Stomach smooth muscle (tissue), 2 donors: Measurements from ENCODE around the gene TUBA8.
"Not testable (repeated sequence)": the region's sequence is repeated elsewhere in the genome, so short reads cannot be mapped to it uniquely, and the experiment has no call there.

ENCODE experiments used
- H3K27ac ChIP-seq: one replicate; pipeline ENCODE4 v1.7.0; 2013; ENCODE audit warnings: mild to moderate bottlenecking, low read length, inconsistent platforms
- H3K27me3 ChIP-seq, 2 donors: one replicate each; pipeline ENCODE4 v1.7.0; 2013; ENCODE audit warnings: low read length in 2 of 2; ENCODE audit not compliant: insufficient read depth in 2 of 2, control insufficient read depth in 1 of 2
- H3K36me3 ChIP-seq, 2 donors: one replicate each; pipeline ENCODE4 v1.7.0; 2013; ENCODE audit warnings: low read length in 2 of 2; ENCODE audit not compliant: control insufficient read depth in 2 of 2, insufficient read depth in 2 of 2
- H3K4me1 ChIP-seq: one replicate; pipeline ENCODE4 v1.7.0; 2013; ENCODE audit warnings: low read length; ENCODE audit not compliant: control insufficient read depth, insufficient read depth
- H3K4me3 ChIP-seq, 2 donors: one replicate each; pipeline ENCODE4 v1.7.0; 2013; ENCODE audit warnings: low read length in 2 of 2
- H3K9ac ChIP-seq, 2 donors: one replicate each; pipeline ENCODE4 v1.7.0; 2013; ENCODE audit warnings: low read length in 2 of 2, mild to moderate bottlenecking in 1 of 2
- H3K9me3 ChIP-seq, 2 donors: one replicate each; pipeline ENCODE4 v1.7.0; 2013; ENCODE audit warnings: low read length in 2 of 2; ENCODE audit not compliant: control insufficient read depth in 2 of 2
- donor health status: healthy.
- donor health status: Pancreatic carcinoma.

The TUBA8 gene

DNA sequence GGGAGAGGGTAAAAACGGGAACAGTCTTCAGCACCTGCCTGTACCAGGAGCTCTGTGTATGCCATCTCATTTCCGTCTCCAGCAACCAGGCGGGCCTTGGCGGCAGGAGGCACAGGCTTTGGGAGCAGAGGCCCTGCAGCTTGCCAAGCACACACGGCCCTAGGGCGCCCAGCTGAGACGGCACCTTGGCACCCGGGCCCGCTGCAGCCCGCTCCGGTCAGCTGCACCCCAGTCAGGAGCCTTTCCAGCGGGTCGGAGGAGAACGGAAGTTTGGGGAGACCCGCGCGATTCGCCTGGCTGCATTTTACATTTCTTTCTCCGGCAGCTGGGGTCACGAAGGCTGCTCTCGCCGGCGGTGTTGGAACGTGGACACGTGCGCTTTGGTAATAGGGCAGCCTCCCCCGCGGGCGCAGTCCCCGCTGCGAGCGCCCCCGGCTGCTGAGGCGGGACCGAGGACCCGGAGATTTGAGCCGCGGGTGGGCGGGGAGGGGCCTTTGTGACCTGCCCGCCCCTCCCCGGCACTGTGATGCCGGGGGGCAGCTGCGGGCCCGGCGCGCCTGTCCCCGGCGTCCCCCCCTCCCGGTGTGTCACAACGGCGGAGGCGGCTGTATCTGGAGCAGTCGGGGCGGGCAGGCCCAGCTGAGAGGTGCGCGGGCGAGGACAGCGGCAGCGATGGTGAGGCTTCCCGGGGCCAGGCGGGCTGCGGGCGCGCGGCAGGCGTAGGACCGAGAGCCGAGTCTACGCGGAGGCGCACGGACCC, at the start of gene TUBA8:
Gene TUBA8 (plus strand): TSS at position 616 of the 760 bp plus-strand sequence. CDS start 57 bp downstream, at position 673.
- Histone ChIP-seq H3K9ac (peak within 1 kb of the TSS in 1 of 2 donors; percentile 46), H3K4me3 (peak within 1 kb of the TSS; percentile 48 to 68), H3K36me3 (no peaks in the 10 kb centered on the region), H3K27me3 (peaks cover 13 to 27% of the 10 kb centered on the region in 2 donors), H3K9me3 (no peaks in the 10 kb centered on the region), H3K4me1 (peaks cover 18% of the 10 kb centered on the region), H3K27ac (no peak within 1 kb of the TSS)

DNA sequence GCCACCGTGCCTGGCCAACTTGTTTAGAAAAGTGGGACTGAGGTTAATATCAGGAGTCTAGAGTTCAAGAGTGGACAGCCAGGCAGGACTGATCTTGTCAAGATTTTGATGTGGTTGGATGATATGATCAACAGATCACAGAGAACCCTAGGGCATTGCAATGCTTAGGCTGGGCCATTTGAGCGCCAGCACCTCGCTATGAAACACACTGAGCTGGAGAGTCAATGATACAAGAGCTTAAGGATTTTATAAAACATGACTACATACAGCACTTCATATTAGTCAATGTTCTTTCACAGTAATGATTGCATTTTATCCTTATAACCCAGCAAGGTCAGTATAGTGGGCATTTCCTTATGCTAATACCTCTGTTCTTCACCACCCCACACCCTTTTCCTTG, 48.2 kb upstream of the TUBA8 start:
- Histone ChIP-seq H3K27ac (peak overlapping the region; percentile 49), H3K4me3 (no peak overlapping the region), H3K27me3 (no peaks in the 10 kb centered on the region), H3K36me3 (no peaks in the 10 kb centered on the region), H3K9me3 (no peaks in the 10 kb centered on the region), H3K9ac (no peak overlapping the region), H3K4me1 (peaks cover 40% of the 10 kb centered on the region)

DNA sequence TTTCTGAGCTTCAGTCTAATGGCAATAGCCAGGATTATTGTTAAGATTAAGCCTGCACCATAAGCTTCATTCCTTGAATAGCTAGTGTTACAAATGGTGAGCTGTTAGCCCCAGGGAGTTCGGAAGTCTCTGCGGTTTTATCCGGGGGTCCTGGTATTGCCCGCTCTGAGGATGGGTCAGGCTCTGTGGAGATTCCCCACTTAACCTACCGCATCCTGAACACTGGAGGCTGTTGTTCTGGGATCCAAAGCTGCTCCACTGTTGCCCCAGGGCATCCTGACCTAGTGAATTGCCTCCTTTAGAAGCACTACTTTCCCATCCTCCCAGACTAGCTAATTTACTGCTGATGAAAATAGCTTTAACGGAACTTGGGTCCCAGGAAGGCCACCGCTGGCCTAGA, 47.3 kb upstream of the TUBA8 start:
- Histone ChIP-seq H3K27me3 (no peaks in the 10 kb centered on the region), H3K36me3 (no peaks in the 10 kb centered on the region), H3K9me3 (no peaks in the 10 kb centered on the region), H3K9ac (no peak overlapping the region), H3K4me3 (no peak overlapping the region), H3K27ac (peak overlapping the region; percentile 49), H3K4me1 (peaks cover 46% of the 10 kb centered on the region)

DNA sequence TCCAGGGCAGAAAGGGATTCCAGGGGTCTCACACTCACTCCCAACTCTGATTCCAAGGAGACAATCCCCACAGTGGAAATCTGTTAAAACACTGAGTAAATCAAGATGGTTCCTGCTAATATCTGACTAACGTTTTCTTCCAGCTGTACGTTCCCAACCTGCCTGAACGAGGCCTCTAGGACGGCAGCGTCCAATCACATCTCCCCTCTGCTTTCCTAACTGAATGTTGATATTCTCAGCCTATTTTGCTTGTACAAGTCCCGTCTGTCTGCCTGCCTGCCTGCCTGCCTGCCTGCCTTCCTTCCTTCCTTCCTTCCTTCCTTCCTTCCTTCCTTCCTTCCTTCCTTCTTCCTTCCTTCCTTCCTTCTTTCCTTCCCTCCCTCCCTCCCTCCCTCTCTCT, 46.9 kb upstream of the TUBA8 start:
- Histone ChIP-seq H3K4me1 (peaks cover 45% of the 10 kb centered on the region), H3K27ac (peak overlapping the region; percentile 49)
- not testable (repeated sequence) for H3K4me3 ChIP-seq, H3K9me3 ChIP-seq, H3K36me3 ChIP-seq, H3K27me3 ChIP-seq, H3K9ac ChIP-seq

DNA sequence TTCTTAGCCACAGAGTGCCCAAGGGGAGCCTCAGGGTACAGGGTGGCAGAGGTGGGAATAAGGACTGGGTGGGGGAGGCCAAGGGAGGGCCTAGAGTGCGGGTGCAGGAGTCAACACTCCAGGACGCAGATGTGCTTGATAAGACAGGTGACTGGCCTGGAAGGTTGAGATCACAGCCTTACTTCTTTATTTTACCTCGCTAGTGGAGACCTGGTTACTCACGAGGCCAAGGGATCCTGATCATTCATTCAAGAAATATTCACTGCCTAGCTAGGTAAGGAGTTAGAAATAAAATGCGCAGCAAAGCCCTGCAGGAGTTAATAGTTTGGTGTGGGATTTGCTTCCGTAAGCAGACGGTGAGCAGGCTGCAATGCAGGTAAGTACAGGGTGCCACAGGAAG, 46.0 kb upstream of the TUBA8 start:
- H3K4me1 ChIP-seq, result peaks cover 49% of the 10 kb centered on the region
- peak overlapping the region; percentile 37 for H3K27ac ChIP-seq
- H3K27me3 ChIP-seq, result no peaks in the 10 kb centered on the region
- H3K36me3 ChIP-seq, result no peaks in the 10 kb centered on the region
- H3K9ac ChIP-seq, result no peak overlapping the region
- H3K9me3 ChIP-seq, result no peaks in the 10 kb centered on the region
- no peak overlapping the region for H3K4me3 ChIP-seq

DNA sequence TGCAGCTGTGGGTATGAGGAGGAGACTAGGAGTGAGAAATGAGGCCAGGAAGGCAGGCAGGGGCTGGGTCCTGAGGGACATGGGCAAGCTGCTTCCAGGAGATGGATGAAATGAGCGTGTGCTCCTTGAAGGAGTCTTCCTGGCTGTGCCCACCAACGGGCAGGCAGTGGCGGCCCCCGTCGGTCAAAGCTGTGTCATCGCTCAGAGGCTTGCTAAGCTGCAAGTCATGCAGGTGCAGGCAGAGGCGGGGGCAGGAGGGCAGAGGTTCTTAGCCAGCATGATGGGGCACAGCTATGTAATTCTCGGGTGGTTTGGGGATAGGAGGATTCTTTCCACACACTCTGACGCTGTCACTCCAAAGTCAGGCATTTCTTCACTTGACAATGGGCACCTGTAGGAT, 45.4 kb upstream of the TUBA8 start:
- peak overlapping the region; percentile 37 for H3K27ac ChIP-seq
- no peak overlapping the region for H3K9ac ChIP-seq
- no peak overlapping the region for H3K4me3 ChIP-seq
- H3K27me3 ChIP-seq, result no peaks in the 10 kb centered on the region
- no peaks in the 10 kb centered on the region for H3K36me3 ChIP-seq
- H3K9me3 ChIP-seq, result no peaks in the 10 kb centered on the region
- H3K4me1 ChIP-seq, result peaks cover 49% of the 10 kb centered on the region

DNA sequence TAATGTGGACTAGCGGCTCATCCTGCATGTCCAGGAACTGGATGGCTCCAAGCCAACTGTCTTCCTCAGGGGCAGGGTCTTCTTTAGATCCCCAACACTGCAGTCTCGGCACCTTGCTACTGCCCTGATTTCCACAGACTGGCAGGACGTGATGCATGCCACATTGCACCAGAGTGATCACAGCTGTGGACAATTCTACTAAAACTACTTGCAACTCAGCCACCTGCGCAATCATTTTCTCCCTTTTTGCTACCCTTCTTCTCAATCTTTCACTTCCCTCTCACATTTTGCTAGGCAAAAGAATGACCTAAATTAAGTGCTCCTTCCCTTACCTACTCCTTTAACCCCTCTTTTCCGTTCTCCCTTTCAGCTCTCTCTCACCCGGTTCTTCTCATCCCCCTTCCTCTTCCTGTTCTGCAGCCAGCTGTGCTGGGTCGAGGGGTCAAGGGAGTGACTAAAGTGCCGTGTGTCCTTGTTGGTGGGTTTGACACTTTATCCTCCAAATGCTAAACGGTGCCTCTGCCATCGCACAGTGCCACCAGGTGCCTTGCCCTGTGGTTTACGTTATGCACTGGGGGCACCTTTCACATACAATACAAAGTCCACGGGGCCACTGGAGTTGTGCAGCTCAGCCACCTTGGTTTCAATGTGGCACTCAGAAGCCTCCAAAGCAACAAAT, 44.3 kb upstream of the TUBA8 start:
- Histone ChIP-seq H3K27ac (peak overlapping the region; percentile 100), H3K9ac (no peak overlapping the region), H3K27me3 (no peaks in the 10 kb centered on the region), H3K36me3 (no peaks in the 10 kb centered on the region), H3K9me3 (no peaks in the 10 kb centered on the region), H3K4me3 (no peak overlapping the region), H3K4me1 (peaks cover 42% of the 10 kb centered on the region)

DNA sequence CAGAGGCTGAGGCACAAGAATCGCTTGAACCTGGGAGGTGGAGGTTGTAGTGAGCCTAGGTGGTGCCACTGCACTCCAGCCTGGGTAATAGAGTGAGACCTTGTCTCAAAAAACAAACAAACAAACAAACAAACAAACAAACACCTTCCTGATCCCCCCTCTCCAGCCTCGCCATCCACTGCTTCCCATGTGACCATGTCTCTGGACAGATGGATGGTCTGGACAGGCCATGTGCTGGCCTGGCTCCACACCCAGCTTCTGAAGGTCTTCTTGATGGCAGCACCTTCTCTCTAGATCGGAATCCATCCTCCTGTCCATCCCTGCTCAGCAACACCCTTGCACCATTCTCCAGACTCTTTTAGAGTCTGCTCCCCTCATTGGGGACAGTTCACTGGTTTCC, 43.5 kb upstream of the TUBA8 start:
- Histone ChIP-seq H3K9ac (peak overlapping the region; percentile 54 to 89), H3K4me3 (peak overlapping the region; percentile 21 to 52), H3K9me3 (no peaks in the 10 kb centered on the region), H3K27ac (peak overlapping the region; percentile 100), H3K4me1 (peaks cover 36% of the 10 kb centered on the region), H3K27me3 (no peaks in the 10 kb centered on the region), H3K36me3 (no peaks in the 10 kb centered on the region)

DNA sequence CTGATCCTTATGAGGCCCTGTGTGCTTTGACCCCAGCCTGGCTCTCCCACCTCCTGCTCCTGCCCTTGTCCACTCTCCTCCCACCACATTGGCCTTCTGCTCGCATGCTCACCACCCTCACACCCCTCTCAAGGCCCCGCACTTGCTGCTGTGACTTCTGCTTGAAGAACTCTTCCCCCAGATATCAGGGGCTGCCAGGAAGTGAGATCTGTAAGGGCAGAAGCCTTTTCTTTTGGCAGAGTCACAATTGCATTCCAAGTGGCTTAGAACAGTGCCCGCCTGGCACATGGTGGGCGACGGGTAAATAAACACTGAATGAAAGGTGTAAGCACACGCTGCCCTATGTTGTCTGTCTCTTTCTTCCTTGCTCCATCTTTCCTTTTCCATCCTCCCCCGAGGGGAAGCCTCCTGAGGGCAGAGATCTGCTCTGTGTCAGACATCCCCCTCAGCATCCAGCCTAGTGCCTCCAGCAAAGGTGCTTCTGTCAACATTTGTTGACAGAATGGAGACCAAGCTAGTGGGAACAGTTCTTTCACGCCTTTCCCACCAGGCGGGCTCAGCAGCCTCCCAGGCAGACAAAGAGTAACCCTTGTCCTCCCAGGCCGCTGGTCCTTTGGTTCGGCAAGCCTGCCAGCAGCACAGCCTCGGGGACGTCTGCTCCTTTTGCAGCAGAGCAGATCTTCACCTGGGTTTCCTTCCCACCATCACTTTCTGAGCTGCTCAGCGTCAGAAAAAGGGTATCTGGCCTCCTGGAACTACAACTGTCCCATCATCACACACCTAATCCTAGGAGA, 42.9 kb upstream of the TUBA8 start:
- H3K9me3 ChIP-seq, result no peaks in the 10 kb centered on the region
- no peaks in the 10 kb centered on the region for H3K36me3 ChIP-seq
- H3K27me3 ChIP-seq, result no peaks in the 10 kb centered on the region
- peak overlapping the region; percentile 100 for H3K27ac ChIP-seq
- peaks cover 36% of the 10 kb centered on the region for H3K4me1 ChIP-seq
- peak overlapping the region; percentile 54 to 89 for H3K9ac ChIP-seq
- peak overlapping the region; percentile 21 to 52 for H3K4me3 ChIP-seq

DNA sequence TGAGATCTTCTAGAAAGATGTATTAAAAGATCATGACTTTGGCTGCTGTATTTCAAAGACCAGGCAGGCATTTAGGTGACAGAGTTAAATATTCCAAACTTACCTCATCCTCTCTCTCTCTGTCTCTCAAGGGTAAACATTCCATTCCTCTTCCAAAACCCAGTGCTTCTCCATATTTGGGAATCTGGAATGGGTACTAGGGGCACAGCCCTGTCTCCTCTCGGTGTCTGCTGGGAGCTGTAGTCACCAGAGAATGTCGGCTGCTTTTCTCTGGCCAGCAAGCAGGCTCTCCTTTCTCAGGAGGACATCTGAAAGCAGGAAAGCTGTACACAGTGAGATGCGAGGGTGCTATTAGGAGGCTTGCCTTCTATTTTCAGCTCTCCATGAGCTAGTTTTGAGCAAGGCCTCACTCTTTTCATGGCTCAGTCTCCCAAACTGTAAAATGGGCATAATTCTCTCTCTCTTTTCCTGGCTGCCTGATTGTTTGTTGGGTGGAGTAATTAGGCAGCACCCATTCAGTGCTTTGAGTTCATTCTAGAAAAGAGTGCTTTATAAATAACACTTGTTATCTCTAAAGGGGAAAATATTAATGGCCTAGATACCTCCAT, 42.1 kb upstream of the TUBA8 start:
- H3K9me3 ChIP-seq, result no peaks in the 10 kb centered on the region
- peak overlapping the region; percentile 63 to 89 for H3K9ac ChIP-seq
- H3K4me1 ChIP-seq, result peaks cover 34% of the 10 kb centered on the region
- peak overlapping the region; percentile 100 for H3K27ac ChIP-seq
- no peaks in the 10 kb centered on the region for H3K27me3 ChIP-seq
- no peaks in the 10 kb centered on the region for H3K36me3 ChIP-seq
- H3K4me3 ChIP-seq, result no peak overlapping the region
